ENCODE data around the gene CACNA1C.

CACNA1C gene

DNA sequence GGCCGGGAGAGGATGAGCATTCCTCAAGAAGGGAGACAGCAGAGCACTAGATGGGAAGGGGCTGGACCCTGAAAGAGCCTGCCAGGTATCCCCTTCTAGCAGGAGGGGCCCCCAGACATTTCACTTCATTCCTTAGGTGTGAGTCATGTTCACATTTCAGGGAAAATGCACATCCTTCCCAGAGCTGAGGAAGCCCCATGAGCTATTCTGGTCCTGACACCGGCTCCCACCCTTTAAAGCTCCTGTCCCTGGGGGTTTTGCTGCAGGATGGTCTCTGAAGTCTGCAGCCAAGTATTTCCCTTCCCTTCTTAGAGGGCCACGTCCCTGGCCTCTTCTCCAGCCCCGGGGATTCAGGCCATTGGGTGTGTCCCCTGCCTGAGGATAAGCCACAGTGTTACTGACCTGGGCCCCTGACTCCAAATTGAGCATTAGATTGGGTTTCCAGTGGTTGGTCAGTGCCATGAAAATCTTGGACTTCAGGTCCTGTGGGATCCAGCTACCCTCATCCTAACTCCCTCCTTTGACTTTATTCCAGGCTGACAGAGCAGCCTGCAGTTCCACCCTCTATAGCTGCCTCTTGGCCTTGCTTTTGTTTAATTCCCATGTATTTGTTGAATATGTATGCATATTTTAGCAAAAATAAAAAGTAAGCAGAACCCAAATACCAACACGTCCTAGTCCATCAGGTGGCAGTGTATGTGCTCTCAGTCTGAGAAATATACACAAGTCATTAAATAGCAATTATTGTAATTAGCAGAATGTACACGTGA lies 267.1 kb downstream of the CACNA1C start:
- no peak overlapping the region for H3K4me3 ChIP-seq
- peak overlapping the region in 5 of 21 experiments; percentile 15 to 68 (median 43) for H3K27ac ChIP-seq

DNA sequence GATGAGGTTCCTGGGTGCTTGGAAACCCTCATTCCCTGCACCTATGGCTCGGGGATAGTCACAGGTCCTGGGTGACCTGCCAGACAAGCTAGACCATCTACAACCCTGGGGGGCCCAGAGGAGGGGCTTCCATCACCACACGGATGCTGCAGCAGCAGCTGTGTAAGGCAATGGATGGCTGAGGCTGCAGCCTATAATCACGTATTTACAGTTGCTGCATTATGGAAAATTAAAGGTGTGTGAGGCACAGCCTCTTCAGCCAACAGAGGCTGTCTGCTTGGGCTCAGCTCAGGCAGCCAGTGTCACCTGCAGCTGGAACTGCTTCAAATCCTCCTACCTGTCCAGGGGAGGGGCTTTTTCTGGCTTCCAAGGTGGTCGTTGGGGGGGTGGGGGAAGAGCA lies 268.1 kb downstream of the CACNA1C start:
- Histone ChIP-seq H3K4me3 (no peak overlapping the region), H3K27ac (peak overlapping the region in 1 of 21 experiments; percentile 2)

DNA sequence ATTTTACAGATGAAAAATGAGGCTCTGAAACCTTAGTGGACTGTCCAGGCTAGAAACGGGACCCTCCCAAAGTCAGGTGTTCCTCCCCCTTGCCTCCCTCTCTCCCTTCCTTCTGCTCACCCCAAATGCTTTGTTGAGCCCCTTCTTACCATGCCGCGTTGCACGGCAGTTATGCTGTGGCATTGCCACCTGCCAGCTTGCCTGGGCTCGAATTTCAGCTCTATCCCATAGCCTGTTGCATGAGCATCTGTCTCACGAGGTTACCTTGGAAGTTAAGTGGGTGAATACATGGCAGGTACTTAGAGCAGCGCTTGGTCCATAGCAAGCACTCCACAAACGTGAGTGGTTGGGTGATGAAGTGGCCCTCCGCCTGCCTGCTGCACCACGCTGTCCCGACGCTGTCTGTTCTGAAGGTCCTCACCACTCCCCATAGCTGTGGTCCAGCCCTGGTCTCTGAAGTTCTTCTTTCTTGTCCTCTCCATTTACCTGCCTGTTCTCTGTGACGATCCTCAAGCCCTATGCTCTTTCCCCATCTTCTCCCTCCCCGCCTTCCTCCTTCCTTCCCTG lies 269.9 kb downstream of the CACNA1C start:
- peak overlapping the region in 1 of 21 experiments; percentile 8 for H3K27ac ChIP-seq
- no peak overlapping the region for H3K4me3 ChIP-seq

DNA sequence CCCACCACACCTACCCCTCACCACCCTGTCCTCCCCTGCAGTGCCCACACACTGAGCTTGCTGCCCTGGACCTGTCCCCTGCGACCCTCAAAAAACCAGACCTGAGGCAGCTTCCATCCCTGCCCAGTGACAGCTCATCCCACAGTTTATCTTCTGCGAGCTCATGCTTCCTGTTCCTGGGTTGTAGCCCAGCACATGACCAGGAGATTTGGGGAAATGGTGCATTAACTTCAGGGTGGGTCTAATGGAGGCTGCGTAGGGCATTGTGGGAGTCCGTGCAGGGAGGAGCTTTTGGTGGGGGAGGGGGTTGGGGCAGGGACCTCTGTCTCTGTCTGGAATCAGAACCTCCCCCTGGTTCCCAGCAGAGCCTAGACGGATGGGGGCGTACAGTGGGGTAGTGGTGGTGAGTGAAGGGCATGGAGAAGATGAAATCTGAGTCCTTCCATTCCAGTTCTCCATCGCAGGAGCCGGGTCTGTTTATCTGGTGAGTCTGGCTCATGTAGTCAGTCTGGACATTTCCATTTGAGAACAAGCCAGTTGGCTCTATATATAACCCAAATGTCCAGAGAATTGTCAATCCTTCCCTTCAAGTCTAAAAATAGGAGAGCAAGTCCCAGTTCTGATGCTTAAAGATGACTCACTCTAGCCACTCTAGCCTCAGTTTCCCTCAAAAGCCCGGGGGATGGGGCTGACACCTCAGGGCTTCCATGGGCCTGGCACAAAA lies 270.9 kb downstream of the CACNA1C start:
- H3K27ac ChIP-seq, result peak overlapping the region in 4 of 21 experiments; percentile 8 to 53 (median 30)
- H3K4me3 ChIP-seq, result no peak overlapping the region

DNA sequence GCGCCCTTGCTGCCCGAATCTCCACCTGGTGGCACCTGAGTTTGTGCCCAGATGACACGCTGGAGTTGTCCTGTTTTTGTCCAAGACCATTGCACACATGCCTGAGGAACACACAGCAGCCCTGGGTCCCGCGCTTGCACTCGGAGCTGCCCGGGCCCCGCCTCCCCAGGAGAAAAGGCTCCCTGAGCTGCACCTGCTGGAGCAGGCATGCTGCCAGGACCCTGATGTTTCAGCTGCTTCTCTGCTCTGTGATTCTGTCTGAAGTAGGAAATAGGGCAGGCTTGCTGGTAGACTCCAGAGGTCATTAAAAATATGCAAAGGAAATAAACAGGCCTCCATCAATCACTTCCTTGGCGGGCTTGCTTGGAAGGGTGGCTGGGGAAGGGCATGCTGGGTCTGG lies 271.6 kb downstream of the CACNA1C start:
- no peak overlapping the region for H3K4me3 ChIP-seq
- peak overlapping the region in 1 of 21 experiments; percentile 30 for H3K27ac ChIP-seq

DNA sequence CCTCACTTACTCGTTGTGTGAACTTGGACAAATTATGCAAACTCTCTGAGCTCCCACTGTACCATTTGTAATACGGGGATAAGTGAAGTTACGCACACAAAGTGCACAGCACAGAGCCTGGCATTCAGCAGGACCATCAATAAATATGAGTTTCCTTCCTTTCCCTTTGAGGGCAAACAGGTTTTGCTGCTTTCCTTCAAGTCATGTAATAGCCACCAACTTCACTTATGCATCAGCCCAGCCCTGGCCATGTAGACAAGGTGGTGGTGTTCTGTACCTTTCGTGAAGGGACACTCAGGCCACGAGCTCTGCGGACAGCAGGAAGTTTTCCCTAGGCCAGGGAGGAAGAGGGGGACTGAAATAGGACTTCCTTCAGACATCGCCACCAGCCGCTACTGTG lies 272.7 kb downstream of the CACNA1C start:
- Histone ChIP-seq H3K4me3 (no peak overlapping the region), H3K27ac (no peak overlapping the region)

DNA sequence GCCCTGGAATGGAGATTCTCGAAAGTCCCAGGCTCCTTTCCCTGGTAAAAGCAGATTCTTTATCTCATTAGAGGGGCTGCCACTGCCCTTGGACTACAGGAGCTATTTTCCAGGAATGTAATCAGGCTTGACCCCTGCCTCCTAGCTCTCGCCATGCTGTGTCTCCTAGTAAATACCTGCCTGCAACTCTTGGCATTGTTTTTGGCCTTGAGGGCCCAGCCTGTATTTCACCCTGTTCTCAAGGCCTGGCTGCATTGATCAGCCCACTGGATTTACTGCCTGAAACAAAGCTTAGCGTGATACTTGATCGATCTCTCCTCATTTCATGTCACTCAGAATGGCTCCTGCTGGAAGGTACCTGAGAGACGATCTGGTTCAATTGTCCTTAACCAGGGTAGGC lies 273.7 kb downstream of the CACNA1C start:
- Histone ChIP-seq H3K4me3 (no peak overlapping the region), H3K27ac (no peak overlapping the region)

DNA sequence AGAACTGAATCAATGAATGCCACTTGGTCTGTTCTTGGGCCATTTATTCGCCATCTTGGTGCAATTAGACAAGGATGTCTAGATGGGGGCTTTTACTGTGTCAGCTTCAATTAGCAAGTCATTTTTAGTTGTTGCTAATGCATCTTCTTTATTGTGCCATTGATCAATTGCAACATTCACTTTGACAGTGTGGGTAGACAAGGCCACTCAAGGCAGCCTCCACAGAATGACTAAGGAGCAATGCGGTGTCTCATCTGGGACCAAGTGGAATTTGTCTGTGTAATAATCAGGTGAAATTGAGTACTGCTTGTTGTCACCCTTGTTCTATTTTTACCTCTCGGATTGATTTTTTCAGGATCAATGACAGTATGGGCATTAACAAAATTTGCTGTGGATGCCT lies 275.9 kb downstream of the CACNA1C start:
- H3K4me3 ChIP-seq, result no peak overlapping the region
- H3K27ac ChIP-seq, result no peak overlapping the region

DNA sequence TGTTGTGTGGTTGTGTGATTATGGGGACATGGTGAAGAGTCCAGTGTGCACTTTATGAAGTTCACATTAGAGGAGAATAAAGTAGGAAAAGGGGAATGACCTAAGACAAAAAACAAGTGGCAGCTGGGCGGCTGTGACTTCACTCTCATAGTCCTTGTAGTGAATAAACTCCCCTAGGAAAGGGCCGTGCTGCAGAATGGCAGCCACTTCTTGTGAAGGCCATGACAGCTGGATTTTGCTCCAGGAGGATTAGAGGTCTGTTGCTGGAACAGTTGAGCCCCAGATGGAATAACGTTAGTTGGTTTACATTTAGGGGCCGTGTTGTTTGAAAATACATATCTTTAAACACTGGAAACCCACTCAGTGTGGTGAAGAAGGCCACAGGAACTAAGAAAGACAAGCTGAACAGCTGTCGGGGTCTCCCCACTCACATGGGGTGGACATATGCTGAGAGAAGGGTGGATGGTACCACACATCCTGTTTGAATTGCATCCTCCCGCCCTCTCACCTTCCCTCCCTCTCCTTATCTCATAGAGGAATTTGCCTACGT lies 276.9 kb downstream of the CACNA1C start:
- H3K27ac ChIP-seq, result no peak overlapping the region
- H3K4me3 ChIP-seq, result no peak overlapping the region

DNA sequence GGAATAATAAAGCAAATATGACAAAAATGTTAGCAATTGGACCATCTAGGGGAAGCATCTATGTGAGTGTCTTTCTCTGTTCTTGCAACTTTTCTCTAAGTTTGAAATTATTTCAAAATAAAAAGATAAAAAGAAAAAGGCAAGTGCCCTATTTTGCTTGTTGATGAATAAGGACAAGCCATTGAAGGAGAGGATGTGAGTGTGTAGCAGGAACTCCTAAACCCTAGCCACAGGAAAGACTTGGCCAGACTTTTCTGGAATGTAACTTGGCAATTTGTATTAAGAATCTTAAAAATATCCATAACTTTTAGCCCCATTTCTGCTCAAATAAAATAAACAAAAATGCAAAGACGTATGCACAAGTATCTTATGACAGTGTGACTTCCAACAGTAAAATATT lies 279.4 kb downstream of the CACNA1C start:
- H3K4me3 ChIP-seq, result no peak overlapping the region

DNA sequence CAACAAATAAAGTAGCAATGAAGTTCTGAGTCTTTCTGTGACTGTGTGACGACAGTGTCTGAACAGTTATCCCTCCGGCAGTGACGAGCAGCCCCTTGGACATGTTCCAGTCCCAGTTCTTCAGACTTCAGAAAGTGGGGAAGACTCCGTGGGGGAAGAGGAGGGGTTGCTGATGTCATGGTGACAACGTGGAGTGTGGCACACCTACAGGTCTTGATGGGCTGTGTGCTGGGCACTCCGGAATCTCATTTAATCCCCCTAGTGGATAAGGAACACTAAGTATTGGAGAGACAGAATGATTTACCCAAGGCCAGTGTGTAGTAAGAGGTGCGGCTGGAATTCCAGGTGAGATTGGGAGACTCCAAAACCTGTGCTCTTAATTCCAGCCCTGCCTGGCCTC lies 280.2 kb downstream of the CACNA1C start:
- no peak overlapping the region for H3K4me3 ChIP-seq
- H3K27ac ChIP-seq, result peak overlapping the region in 2 of 21 experiments; percentile 2 to 16

More for the DNA sequence above, 279.4 kb downstream of the CACNA1C start:
- H3K27ac ChIP-seq, result peak overlapping the region in 1 of 21 experiments; percentile 2

DNA sequence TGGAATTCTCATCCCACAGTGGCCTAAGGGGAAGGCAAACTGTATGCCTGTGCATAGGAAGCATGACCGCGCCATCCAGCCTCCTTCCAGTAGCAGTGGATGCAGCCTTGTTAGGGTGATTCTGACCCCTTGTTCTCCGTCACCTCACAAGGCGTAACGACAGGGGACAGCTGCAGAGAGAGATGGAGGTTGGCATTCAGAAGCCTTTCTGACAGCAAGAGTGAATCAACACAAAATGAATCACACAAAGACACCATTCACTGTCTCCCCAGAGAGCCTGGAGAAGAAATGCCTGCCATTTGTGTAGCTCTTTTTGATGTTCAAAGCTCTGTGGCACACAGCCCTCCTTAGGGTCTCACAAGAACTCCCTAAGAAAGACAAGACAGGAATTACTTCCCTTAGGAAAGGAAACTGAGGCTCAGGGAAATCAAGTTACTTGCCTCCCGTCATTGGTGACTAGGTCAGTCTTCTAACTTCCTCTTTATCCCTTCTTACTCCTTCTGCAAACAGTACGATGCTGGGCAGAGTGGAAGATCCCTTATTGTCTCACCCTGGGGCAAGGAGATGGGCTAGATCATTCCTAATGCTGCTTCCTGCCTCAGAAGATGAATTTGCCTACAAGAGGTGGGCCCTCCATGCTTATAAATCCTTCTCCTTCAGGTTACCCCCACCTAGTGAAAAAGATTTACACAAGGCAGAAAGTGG lies 280.9 kb downstream of the CACNA1C start:
- peak overlapping the region in 5 of 21 experiments; percentile 7 to 29 (median 21) for H3K27ac ChIP-seq
- no peak overlapping the region for H3K4me3 ChIP-seq

DNA sequence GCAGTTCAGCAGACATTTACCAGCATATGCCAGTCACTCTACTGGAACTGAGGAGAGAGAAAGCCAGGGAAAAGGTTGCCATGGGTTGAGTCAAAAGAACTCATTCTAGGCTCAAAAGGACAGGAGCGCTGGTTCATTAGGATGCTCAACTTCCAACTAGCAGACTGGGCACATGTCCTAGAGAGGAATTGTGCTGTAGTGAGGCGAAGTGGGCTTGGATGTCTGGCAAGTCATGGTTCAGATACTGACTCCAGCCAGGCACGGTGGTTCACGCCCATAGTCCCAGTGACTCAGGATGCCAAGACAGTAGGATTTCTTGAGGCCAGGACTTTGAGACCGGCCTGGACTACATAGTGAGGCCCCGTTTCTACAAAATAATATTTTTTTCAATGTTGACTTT lies 281.5 kb downstream of the CACNA1C start:
- peak overlapping the region in 3 of 21 experiments; percentile 26 to 92 (median 29) for H3K27ac ChIP-seq

DNA sequence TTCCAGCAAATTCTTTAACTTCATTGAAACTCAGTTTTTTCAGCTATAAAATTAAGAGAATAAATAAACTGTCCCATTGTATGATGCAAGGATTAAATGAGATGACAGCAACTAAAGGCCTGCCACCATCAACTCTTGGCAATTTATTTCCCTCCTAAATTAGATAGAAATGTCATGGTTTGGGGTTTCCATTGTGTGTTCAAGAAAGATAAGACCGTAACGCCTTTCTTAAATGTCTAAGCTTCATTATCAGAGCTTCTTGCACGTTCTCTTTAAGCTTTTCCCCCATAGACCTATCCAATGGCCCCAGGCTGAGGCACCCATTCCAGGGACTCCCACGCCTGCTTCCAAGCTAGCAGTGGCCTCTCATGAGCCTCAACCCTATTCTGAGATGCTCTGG lies 281.9 kb downstream of the CACNA1C start:
- Histone ChIP-seq H3K4me3 (no peak overlapping the region), H3K27ac (peak overlapping the region in 7 of 21 experiments; percentile 6 to 92 (median 52))

More for the DNA sequence above, 281.5 kb downstream of the CACNA1C start:
- H3K4me3 ChIP-seq, result no peak overlapping the region

DNA sequence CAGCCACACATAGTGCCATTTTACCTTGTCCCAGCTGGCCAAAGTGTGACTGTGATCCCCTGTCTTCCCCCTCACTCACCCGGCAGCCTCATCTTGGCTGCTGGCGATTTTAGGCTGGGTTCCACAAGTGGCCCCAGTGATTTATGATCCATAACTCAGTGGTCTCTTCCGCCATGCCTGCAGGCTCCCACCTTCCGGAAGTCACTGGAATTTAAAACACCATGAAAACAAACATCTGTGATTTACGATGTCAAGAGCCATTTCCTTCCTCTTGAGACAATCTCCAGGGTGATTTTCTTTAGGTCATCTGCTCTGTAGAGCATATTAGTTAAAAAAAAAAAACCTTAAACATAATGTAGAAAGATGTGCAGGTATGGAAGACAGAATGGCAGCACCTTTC lies 282.3 kb downstream of the CACNA1C start:
- H3K4me3 ChIP-seq, result no peak overlapping the region
- peak overlapping the region in 11 of 21 experiments; percentile 6 to 92 (median 49) for H3K27ac ChIP-seq

DNA sequence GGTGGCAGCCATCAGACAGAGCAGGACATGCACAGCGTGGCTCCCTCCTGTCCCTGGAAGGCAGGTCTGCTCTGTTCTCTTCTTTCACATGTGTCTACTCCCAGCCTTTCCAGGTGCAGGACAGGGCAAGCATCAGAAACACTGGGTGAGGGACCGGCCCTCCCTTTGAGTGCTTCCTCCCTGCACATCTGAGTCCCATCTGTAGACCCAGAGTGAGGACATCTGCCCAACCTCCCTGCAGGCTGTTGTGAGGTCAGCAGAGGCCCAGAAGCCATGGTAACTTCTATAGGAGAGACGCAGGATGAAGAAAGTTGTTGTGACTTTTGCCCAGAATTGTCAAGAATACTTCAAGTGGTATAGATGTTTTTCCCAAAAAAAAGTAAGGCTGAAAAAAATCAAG lies 282.7 kb downstream of the CACNA1C start:
- no peak overlapping the region for H3K4me3 ChIP-seq
- H3K27ac ChIP-seq, result peak overlapping the region in 12 of 21 experiments; percentile 6 to 92 (median 46)

DNA sequence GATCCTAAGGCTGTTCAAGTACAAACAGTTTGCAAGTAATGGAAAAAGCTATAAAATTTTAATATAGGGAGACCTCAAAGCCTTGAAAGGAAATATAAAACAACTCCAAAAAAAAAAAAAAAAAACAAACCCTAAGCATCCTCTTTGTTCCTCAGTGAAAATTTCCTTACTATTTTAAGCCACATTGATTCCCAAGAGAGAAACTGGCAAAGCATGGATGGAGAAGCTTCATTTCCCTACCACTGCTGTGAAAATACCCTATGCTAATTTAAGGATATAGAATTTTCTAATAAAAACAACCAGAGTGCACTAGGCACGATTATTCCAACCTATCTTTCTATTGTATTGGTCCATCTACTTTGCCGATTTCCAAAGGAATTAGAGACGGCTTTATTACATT lies 283.1 kb downstream of the CACNA1C start:
- peak overlapping the region in 7 of 21 experiments; percentile 21 to 92 (median 73) for H3K27ac ChIP-seq

DNA sequence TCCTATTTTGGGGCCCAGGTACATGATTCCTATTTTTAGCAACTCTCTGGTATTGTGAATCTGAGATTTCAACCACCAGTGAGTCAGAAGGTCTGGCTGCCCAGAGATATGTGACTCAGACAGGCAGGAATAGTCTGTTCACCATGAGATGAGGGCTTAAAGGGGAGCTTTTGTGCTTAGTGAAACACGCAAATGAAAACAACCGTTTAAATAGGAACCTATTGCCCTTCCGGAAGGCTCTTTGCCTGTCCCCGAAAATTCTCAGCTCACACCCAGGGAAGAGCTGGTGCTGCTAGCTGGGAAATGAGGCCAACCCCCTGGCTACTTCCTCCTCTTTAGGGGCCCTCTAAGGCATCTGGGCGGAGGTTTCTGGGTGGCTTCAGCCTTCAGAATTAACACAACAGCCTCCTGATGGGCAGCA lies 283.6 kb downstream of the CACNA1C start:
- H3K4me3 ChIP-seq, result no peak overlapping the region
- peak overlapping the region in 17 of 21 experiments; percentile 27 to 92 (median 73) for H3K27ac ChIP-seq

More for the DNA sequence above, 283.1 kb downstream of the CACNA1C start:
- no peak overlapping the region for H3K4me3 ChIP-seq
